Left colon (tissue), 2 donors: ENCODE measurements around the gene TGM1. TPM values are rescaled to one million over a fixed set of nuclear protein-coding genes. Genes with fewer than 3 reads are reported as not detected.

Experiments used
- ATAC-seq: fragments of 200-7000 bp; cut with Tn5 transposase; one replicate; pipeline ENCODE4 v1.9.1; 2020; ENCODE audit warnings: mild to moderate bottlenecking, moderate library complexity
- DNase-seq, 2 donors: peaks; one replicate each; pipeline ENCODE4 v3.0.0-alpha.2; 2020
- intact Hi-C, 2 donors: fragments of 100-400 bp; cut with DNase I in 1 of 2; cut with micrococcal nuclease in 1 of 2; formaldehyde crosslinking; loops; one replicate each; pipeline versions ENCODE4 v1.11.2 to v1.14.0; 2022; cut with DNase I, micrococcal nuclease
- total RNA-seq, 2 donors: library from RNA; stranded (reverse); fragmentation: NEBNext Ultra II Directional; extraction: Animal tissue kit (Norgen Biotek cat#: 25700); gene quantifications; one replicate each; pipeline ENCODE4 v1.2.1, GENCODE V29; 2021
- donor health status: DM: no; HTN: no; CAD: no.
- donor health status: DM: yes; HTN: yes; CAD: no.

Gene TGM1
- total RNA-seq, 2 donors from 2014 or later = 2.3 to 2.9 TPM

GRCh38 chr14:24241829-24242443 lies 21.0 kb downstream of the TGM1 start:
- peak; percentile 87 for ATAC-seq
- intact Hi-C loops = loop anchor here in 1 of 2 donors (5.0 kb wide), 1 partner anchor 55 kb away; the partner anchor contains the start of genes DHRS1 and NOP9
- peak; percentile 95 for DNase-seq

DNA sequence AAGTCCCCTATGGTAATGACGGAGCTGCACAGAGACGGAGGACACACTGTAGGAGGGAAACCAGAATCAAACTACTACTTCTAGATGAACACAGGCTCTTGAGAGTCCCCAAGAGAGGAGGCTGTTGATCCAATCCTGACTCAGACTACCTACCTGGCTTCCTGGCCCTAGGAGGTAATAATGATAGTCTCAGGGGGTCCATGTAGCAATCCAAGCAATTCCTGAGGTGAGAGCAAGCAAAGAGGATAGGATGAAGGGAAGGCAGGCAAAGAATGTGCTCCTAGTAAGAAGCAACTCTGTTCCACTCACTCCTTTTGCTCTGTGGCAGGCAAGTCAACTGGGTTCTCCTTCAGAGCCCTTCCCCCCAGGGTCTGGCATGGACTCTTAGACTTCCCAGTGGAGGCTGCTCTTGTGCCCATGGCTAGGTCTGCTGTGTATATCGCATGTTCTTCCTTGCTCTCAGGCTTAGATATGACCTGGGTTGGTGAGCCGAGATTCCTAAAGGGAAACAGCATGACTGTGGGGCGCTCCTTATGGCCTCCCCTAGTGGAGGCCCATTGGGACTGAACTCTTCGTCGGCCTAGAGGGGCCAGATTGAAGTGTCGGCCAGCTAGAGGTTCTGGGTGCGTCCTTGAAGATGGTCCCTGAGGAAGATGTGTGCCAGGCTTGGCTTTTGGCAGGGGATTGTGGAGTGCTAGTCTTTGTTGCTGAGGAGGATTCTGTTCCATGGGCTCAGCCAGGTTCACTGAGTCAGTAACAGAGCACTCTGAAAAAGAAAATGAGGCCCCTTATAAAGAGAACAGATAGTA lies 22.7 kb downstream of the TGM1 start:
- ATAC-seq (no peak), DNase-seq (no peak)
- intact Hi-C loops = loop anchor here in 1 of 2 donors (5.0 kb wide), 1 partner anchor 57 kb away; the partner anchor contains the start of genes DHRS1 and NOP9

DNA sequence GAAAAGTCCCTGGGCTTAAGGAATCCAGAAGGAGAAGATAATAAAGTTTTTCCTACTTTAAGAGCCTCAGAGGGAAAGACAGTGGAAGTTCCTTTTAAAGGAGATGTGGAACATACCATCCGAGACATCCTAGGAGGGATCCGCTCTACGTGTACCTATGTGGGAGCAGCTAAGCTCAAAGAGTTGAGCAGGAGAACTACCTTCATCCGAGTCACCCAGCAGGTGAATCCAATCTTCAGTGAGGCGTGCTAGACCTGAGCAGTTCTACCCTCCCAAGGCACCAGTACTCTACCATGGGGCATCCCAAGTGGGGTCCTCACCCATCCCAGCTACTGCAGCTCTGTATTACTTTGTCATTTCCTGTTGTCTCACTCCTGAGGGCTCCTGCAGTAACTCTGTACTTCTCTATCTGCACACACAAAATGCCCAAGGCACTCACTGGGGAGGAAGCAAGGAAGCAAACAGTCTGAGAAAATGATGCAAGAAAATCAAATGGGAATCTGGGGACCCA lies 24.4 kb downstream of the TGM1 start:
- intact Hi-C loops = no loop called here
- ATAC-seq = no peak
- peak in 1 of 2 donors; percentile 1 for DNase-seq

- intact Hi-C loops = no loop called here
- DNase-seq (peak in 1 of 2 donors; percentile 3), ATAC-seq (no peak)
Measured at GRCh38 chr14:24238123-24238522, 24.9 kb downstream of the TGM1 start.

GRCh38 chr14:24237463-24237955 lies 25.5 kb downstream of the TGM1 start:
- intact Hi-C loops = no loop called here
- no peak for ATAC-seq
- DNase-seq = peak in 1 of 2 donors; percentile 0

DNA sequence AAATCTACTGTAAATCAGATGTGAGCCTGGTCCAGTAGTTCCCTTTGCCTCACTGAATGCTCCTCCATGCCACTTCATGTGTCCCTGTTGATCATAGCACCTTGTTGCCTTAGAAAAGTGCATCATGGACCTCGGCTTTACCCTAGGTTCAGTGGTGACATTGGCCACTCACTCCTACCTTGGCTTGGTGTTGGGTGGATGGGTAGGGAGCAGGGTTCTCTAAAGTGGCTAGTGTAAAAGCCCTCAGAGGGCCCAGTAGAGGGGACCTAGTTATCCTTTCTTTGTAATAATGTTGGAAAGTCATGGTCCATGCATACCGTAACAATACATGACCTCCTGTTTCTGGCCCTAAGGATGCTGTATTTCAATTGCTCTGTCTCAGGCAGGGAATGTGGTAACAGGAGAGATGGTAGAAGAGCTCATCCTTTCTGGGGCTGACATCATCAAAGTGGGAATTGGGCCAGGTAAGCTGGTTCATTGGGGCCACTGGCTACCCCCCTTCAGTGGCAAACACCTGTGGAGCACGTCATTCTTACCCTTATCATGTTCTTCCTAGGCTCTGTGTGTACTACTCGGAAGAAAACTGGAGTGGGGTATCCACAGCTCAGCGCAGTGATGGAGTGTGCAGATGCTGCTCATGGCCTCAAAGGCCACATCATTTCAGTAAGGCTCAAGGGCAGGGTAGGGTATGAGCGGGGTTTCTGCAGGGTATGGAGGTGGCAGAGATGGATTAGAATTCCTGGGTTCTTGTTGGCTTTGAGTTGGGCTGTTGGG lies 26.1 kb downstream of the TGM1 start:
- DNase-seq (peak in 1 of 2 donors; percentile 1), ATAC-seq (no peak)
- intact Hi-C loops = no loop called here

- intact Hi-C loops = no loop called here
- DNase-seq (peak in 1 of 2 donors; percentile 0), ATAC-seq (no peak)
Measured at GRCh38 chr14:24235804-24236688, 26.9 kb downstream of the TGM1 start.

DNA sequence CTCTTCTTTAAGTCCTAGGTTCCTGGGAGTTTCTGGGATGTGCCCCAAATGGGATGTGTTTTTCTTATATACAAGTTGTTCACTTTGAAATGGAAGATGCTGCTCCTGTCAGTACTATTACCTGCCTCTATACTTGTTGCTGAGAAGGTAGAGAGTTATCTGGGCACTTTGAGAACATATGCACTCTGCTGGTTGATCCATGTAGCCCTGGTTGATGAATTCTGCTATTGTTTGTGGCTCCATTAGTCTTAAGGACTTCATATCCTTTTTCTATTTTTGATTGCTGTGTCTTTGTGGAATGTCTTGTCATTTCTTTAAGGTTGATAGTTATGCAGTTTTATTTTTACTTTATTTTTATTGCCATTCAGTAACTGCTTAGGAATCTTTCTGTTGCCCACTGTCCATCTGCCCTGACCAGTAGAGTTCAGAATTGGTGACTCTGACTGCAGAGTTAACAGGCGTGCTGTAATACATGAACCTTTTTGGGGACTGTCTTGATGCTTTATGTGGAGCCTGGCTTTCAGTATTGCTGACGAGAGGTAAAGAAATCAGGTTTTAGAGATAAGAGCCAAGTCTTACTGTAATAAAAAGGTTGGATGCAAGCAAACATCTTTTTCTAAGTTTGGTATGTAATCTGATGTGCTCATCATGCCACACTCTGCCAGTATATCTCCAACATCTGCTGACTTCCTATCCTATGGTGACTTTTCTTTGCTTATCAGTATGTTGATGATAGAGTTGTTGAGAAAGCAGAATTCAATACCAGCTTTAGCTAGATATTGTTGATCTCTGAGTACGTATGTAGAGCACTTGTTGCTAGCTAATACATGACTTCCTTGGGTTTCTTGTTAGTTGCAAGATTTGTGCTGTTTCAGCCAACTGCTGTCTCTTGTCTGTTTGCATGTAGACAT lies 28.6 kb downstream of the TGM1 start:
- DNase-seq = no peak
- intact Hi-C loops = no loop called here

GRCh38 chr14:24233538-24233866 lies 29.5 kb downstream of the TGM1 start:
- no peak for ATAC-seq
- intact Hi-C loops = no loop called here
- peak in 1 of 2 donors; percentile 5 for DNase-seq

More for the DNA sequence above, 28.6 kb downstream of the TGM1 start:
- no peak for ATAC-seq

GRCh38 chr14:24232645-24233537 lies 30.1 kb downstream of the TGM1 start, which contains the start of gene GMPR2:
Gene GMPR2, plus strand, starts transcription at chr14:24232929. Its CDS starts 325 bp downstream, at chr14:24233254.
- ATAC-seq = peak; percentile 42
- DNase-seq = no peak

DNA sequence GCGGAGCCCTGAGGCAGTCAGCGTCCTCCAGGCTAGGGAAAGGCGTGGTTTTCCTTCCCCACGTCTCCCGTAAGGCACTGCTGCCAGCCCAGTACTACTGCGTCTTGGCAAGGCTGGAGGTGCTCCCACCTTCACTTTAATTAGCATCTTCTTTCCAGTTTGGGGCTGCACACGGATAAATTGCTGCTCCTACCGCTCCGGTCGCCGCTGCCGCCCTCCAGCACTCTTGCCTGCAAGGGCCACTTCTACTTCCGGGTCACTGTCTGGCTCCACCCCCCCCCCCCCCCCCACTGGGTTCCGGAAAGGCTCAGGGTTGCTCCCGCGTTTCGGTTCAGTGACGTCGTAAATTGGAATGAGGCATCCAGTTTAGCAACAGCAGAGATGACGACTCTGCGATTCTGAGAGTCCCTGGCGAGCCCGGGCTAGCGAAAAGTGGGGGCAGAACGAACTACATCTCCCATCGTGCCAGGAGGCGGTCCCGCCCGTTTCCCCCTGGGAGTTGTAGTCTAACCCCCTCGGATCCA lies 30.8 kb downstream of the TGM1 start, which contains the start of gene NEDD8:
Gene NEDD8 (minus strand): TSS at position 247 of the 524 bp plus-strand sequence. CDS start 100 bp downstream, at position 147.
- ATAC-seq (peak; percentile 86), DNase-seq (peak; percentile 92 to 93)
- intact Hi-C loops = no loop called here

More at GRCh38 chr14:24232645-24233537, 30.1 kb downstream of the TGM1 start, which contains the start of gene GMPR2:
- intact Hi-C loops = no loop called here

DNA sequence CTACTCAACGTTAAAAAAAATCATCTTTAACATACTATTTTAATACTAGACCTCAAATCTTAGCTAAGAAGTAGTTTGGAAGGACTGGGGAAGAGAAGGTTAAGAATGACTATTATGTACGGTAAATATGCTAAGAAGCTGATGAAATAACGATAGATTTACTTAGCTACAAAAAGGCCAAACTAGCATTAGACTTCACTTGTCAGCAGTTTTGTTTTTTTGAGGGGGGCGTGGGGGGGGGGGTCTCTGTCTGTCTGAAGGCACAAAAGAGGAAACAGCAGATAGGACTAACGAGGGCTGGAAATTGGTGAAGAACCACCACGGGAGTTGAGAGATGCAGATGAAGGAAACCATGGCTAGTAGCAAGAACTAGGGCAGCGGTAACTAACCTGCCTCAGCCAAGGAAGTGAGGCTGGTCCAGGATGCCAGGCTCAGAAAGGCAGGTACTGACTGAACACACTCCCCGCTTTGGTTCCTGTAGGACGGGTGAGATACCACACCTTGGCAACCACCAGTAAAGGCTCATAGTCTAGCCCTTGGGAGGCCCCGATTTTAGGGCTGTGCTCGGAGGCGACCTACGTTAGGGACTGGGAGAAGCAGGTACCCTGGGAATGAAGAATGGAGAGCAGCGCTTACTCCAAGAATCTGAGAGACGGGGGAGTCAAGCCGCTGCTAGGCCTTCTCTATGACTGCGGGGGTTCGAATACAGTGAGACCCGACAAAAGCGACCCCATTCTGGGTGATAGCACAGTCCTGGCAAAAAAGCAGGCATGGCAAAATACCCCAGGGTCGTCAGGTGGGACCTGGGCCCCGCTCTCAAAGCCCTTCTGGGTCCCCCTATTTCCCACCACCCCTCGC lies 31.5 kb downstream of the TGM1 start:
- peak; percentile 47 for ATAC-seq
- intact Hi-C loops = no loop called here
- no peak for DNase-seq

DNA sequence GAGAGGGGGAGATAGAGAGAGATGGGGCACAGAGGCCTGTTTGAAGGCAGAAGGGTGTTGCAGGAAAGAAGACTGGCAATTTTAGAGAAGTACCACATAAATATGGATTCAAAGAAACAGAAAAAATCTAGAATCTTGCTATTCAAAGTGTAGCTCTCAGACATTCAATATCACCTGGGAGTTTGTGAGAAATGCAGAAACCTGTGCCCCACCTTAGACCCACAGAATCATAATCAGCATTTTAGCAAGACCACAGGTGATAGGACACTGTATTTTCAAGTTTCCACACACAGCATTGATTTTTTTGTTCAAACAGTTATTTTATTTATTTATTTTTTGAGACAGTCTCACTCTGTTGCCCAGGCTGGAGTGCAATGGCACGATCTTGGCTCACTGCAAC lies 34.1 kb downstream of the TGM1 start:
- DNase-seq (no peak), ATAC-seq (no peak)
- intact Hi-C loops = no loop called here

GRCh38 chr14:24226473-24226872 lies 36.5 kb downstream of the TGM1 start:
- intact Hi-C loops = no loop called here
- DNase-seq (no peak), ATAC-seq (no peak)

- ATAC-seq (no peak), DNase-seq (no peak)
- intact Hi-C loops = no loop called here
Measured at GRCh38 chr14:24224618-24225071, 38.3 kb downstream of the TGM1 start.
